ENCODE data around the gene NMD3. TPM values are rescaled to one million over a fixed set of nuclear protein-coding genes. Genes with fewer than 3 reads are reported as not detected.

NMD3 gene
- 88.2 and 89.9 TPM in 2 replicates for total RNA-seq

DNA sequence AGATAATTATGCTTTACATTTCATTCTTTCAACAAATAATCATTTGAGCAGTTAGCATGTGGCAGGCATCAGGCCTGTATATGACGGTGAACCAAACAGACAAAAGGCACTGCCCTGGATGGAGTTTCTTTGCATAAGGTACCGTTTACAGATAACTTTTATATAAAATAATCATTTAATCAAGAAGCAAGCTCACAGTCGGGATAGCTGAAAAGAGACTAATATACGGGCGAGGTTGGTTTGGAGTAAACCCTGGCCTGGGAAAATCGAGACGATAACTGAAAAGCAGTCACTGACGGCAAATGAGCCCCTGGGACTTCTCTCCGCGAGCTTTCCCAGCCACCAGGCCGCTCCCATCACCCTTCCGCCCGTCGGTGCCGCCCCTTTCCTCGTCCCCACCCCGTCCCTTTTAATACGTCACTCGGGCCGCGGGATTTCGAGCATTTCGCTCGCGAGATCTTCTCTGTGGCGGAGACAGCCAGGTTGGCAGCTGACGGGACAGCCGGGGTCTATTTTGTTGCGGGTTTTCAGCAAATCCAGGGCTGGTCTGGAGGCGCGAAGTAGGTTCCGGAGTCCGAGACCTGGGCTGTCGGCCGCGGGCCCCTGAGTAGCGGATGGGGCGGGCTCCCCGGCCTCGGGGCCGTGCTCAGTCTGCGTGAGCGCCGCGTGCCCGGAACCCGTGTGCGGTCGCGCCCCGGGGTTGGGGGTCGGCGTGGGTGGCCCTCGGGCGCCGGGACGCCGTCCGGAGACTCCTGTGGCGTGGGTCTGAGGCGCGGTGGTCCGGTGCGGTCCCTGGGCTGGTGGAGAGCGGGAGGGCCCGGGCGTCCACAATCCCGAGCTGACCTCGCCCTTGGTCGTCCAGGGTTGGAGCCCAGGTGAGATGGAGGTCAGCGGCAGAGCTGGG lies at the start of gene NMD3:
TSS of gene NMD3 (plus strand) at position 462 of the 904 bp plus-strand sequence. CDS start 703 bp downstream, outside the sequence.
- peak; percentile 89 to 94 for DNase-seq (ENCODE audit: low read depth in 2 of 2)

DNA sequence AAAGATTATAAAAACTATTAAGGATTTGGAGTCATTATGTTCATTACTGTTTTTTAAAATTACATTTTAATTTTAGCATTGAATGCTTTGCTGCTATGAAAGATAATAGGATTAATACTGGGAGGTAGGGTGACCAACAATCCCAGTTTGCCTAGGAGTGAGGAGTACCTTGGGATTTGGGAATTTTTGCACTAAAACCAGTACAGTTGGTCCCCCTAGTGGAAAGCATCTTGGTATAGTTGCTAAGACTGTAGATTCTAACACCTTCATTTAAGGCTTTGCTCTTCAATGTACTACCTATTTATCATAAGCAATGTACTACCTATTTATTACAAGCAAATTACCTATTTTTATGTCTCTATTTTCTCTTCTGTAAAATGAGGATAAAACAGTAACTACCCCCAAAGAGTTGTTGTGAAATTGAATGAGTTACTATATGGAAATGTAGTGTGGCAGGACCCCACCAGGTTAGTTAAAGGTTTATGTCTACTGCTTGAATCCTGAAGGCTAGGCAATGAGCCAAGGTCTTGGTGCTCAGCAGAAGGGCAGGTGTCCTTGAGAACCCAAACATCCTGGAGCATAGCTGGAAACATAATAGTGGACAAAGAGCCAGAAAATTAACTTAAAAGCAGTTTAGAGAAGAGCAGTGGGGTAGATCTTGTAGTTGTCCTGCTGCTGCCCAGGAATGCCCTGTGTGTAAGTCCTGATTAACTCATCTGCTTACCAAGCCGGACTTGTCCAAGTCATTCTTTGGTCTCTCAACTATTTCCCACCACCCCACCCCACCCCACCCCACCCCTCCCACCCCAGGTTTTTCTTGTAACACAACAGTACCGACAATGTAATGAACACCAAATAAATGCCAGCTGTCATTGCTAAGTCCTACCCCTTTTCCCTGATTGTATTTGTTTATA lies 49.2 kb upstream of the NMD3 start:
- peak in 1 of 2 donors; percentile 51 for DNase-seq (ENCODE audit: low read depth in 2 of 2)

DNA sequence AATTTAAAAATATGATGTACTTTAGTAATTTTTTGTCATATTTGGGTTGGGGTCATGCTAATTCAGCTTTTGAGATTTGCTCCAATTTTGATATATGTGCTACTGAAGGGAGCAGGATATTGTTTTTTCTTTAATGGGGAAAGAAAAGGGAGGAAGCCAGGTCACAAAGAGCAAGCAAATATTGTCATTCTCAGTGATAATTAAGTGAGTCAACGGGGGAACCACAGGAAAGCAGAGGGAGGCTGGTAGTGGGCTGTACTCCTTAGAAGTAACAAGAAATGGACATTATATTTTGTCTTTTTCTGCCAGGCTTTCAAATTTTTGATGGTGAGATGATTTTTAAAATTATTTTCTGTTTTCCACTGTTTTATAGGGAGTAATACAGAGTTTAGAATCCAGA lies 45.6 kb upstream of the NMD3 start:
- DNase-seq (ENCODE audit: low read depth in 2 of 2): peak in 1 of 2 donors; percentile 58

DNA sequence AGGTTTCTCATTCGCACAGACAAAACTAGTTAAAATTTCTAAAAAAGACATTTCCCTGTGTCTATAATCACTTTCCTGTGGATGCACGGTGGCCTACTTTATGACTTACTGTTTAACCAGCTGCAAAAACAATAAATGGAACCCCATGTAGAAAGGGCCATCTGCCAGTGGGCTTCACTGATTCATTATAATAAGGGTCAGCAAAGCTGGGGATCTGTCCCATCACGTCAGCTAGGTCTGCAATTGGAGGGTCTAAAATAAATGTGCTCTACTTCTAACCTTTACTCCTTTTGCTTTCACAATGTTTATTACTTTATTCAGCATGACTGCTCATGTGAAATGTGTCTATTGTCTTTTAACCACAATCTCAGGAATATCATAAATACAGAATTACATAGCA lies 43.1 kb upstream of the NMD3 start:
- DNase-seq (ENCODE audit: low read depth in 2 of 2): peak; percentile 39 to 59

DNA sequence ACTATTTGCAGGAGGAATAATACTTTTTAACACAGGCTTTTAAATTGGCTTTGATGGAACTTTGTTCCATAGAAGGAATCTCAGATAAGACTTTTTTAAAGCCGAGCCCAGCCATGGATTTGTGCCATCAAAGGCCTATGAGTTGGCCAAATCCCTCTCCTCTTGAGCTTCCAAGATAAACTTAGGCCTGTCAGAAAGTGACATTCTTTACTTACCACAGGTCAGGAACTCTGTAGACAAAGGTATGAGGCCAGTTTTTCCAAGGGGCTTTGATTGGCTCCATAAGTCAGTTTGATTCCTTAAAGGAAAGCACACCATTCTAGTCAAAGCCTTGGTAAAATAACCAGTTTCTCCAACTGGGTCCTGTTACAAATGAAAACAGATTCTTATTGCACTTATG lies 39.7 kb upstream of the NMD3 start:
- DNase-seq (ENCODE audit: low read depth in 2 of 2): peak in 1 of 2 donors; percentile 51

DNA sequence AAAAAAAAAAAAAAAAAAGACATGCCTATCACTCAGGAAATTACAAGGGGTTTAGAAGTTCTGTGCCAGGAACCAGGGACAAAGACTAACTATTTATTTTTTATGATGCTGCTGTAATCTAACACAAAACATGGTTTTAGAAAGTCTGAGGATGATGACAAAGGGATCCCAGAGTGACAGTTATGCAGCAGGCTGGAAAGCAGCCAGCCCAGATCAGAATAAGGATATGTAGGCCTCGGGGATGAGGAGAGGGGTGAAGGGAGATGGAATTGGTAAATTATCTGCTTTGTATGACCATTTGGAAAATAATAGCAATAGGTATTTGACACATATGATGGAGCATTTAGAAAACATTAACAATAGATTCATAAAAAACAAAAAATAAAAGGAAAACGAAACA lies 34.1 kb upstream of the NMD3 start:
- no peak for DNase-seq (ENCODE audit: low read depth in 2 of 2)

DNA sequence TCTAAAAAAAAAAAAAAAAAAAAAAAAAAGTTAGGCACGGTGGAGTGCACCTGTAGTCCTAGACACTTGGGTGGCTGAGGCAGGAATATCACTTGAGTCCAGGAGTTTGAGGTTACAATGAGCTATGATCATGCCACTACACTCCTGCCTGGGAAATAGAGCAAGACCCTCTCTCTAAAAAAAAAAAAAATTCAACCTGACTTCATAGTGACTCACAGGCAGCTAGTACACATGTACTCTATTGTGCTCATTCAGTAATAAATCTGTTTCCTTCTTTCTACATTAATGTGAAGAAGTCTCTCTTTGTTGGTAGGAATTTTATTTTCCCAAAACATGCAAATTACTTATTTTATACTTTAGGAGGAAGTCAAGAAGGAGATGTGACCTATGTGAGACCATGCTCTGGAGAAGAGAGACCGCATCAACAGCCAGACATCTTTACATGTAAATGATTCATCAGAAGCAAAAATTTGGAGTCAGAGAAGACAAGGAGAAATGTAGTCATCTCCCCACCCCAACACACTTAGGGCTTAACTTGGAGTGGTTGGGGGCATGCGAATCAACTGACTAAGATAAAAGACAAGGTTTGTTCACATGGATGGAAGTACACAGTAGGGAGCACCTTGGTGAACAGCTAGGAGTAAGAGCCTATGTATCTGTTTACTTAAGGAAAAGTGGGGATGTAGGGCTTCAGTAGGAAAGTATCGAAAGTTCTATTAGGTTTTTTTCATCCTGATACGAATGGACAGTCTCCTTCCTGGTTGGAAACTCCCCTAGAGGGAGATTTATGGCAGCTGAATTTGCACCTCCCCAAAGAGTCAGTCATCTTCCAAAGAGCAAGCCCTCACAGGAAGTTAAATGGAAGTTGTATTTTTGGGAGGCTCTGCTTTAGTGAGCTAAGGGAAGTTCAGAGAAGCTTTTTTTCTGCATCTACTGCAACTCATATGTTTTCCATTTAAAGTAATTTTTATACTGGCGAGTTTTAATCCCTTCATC lies 23.0 kb upstream of the NMD3 start:
- no peak for DNase-seq (ENCODE audit: low read depth in 2 of 2)

DNA sequence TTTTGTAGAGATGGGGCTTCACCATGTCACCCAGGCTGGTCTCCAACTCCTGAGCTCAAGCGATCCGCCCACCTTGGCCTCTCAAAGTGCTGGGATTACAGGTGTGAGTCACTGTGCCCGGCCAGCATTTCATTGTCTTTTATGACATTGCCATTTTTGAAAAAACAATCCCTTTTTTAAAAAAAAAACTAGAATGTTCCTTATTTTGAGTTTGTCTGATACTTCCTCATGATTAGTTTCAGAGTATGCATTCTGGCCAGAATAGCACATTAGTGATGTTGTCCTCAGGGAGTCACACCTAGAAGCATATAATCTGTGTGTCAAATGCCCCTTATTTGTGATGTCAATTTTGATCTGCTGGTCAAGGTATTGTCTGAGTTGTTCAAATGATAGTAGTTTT lies 21.2 kb upstream of the NMD3 start:
- peak in 1 of 2 donors; percentile 14 for DNase-seq (ENCODE audit: low read depth in 2 of 2)

DNA sequence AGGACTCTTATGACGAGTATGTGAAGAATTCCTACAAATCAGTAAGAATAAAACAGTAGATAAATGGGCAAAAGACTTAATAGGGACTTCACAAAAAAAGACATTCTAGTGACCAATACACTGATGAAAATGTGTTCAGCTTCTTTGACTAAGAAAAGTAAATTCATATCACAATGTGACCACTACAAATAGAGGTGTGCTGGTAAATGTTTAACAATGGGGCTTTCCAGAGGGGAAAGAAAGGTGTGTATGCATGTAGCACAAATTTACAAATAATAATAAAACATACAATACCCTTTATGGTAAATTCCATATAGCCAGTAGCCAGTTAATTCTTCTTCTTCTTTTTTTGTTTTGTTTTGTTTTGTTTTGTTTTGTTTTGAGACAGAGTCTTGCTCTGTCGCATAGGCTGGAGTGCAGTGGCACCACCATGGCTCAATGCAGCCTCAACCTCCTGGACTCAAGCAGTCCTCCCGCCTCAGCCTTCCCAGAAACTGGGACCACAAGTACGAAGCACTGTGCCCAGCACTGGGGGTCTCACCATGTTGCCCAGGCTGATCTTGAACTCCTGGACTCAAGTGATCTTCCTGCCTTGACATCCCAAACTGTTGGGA lies 17.5 kb upstream of the NMD3 start:
- DNase-seq (ENCODE audit: low read depth in 2 of 2): no peak

DNA sequence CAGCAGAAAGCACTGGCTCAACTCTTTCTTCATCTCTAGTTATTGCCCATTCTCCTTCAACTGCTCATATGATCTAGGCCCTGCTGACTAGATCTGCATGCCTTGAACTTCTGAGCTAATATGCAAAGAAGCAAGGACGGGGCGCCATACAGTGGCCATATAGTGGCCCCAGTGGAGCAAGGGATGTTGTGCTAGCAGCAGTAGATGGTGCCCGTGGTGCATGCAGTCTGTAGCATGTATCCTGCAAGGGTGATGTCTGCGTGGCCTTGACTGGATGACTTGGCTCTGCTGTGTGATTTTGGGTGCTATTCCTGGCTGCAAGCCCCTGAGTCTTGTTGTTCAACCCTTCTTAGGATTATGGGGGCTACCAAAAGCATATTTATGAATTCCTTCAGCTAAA lies 12.2 kb upstream of the NMD3 start:
- DNase-seq (ENCODE audit: low read depth in 2 of 2): no peak

DNA sequence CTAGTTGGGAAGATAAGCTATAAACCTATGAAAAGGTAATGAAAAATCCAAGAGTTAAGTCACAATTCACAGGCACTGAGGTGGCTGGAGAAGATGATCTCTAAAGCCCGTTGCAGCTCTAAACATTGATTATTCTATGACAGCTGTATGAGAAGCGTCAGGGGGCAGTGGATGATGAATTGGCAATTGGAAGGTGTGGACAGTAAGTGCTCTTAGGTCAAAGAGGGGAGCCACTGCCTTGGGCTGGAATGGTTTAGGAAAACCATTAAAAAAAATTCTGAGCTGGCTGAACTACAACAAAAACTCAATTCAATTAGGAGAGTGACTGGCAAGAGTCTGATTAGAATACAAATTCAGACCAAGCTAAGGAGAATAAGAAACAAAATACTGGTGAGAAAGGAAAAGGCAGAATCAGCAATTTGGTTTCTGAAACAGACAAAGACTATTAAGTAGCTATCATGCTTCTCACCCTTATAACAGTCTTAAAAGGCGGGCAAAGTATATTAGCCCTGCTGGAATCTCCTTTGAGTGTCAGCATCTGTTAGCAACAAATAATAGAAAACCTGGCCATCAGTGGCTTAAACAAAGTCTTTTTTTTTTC lies 8.8 kb upstream of the NMD3 start:
- DNase-seq (ENCODE audit: low read depth in 2 of 2): no peak

DNA sequence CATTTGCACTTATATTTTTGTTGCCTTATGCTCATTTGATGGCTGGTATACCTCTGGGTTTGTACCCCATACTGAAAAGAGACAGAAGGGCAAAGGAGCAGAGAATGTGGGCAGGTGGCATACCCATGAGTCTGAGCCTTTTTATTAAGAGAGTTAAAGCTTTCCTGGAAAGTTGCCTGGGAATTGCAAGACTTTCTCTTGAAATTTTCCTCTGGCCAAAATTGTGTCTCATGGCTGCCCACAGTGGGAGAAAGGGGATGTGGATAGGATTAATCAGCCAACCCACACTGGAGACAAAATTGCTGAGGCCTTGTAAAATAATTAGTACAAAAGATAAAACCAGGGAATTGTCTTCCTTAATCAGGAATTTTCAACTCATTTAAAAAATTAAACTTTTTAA lies 8.2 kb upstream of the NMD3 start:
- DNase-seq (ENCODE audit: low read depth in 2 of 2): no peak

DNA sequence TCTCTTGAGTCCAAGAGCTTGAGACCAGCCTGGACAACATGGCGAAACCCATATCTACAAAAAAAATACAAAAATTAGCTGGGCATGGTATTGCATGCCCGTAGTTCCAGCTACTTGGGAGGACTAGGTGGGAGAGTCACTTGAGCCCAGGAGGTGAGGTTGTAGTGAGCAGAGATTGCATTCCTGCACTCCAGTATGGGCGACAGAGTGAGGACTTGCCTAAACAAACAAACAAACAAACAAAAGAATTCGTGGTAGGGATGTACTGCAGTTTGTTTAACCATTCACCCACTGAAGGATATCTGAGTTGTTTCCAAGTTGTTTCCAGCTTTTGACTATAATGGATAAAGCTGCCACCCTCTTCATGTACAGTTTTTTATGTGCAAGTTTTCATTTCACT lies 7.5 kb upstream of the NMD3 start:
- no peak for DNase-seq (ENCODE audit: low read depth in 2 of 2)

DNA sequence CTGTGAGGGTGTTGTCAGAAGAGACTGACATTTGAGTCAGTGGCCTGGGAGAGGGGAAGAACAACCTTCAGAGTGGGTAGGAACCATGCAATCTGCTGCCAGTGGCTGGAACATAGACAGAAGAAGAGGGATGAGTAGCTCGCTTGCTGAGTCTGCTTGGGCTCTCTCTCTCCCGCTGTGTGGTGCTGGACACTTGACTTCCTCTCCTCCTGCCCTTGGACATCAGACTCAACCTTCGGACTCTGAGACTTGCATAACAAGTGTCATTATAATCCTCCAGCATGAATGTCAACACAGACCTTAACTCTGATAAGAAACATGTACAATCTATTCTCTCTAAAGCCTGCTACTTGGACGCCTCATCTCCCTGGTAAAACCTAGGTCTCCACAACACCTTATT lies 5.9 kb upstream of the NMD3 start:
- no peak for DNase-seq (ENCODE audit: low read depth in 2 of 2)

DNA sequence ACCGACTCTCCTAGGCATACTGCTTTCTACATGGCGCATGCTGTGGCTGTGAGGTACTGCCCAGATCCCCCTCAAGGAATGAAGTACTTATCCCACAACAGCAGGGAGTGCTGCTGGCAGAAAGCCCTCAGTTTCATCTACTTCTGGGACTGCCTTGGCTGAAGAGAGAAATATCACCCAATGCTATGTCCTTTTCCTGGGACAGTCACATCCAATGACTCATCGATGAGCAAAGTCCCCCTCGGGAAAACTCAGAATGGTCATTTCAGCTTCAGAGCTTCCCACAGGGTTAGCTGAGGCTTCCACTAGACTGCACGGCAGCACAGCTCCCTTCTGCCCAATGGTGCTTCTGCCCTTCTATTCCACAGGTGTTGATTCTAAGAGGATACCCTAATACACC lies 3.6 kb upstream of the NMD3 start:
- no peak for DNase-seq (ENCODE audit: low read depth in 2 of 2)

DNA sequence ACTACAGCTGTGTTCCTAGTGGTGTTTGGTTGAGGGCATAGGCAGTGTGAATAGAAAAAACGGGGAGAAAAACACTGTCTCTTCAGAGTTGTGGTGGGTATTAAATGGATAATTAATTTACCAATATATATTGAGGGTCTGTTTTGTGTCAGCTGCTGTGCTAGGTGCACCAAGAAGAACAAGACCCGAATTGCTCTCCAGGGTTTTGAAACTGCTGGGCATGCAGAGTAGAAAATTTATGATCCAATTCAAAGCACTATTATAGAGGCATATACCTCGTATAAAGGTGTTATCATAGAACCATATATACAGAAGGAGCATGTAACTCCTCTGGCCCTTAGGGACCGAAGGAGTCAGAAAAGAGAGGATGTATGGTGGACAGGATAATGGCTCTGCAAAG lies 1.6 kb upstream of the NMD3 start:
- DNase-seq (ENCODE audit: low read depth in 2 of 2): no peak

DNA sequence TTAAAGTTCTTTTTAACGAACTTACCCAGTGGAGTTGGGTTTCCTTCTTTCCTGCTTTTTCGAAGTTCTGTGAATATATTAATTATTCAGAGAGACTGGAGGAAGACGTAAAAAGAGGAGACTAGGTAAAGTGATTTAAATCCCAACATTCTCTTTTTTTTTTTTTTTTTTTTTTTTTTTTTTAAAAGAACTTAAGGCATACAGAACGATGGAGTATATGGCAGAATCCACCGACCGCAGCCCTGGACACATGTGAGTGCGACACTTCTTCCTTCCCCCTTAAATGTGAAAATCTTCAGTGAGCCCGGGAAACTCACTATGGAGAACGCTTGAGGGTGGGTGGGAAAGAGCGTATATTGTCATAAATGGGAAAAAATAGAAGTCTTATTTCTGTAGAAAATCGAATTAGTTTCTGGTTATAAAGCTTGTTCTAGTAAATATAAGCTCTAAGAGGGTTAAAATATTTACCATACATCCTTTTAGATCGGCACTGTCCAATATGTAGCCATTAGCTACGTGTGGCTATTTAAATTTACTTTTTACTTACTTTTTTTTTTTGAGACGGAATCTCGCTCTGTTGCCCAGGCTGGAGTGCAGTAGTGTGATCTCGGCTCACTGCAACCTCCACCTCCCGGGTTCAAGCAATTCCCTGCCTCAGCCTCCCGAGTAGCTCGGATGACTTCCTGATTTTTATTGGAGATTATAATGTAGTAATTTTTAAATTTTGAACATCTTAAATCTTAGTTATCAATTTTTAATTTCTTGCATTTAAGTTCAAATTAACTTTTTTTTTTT lies 892 bp downstream of the NMD3 start:
- DNase-seq (ENCODE audit: low read depth in 2 of 2): peak in 1 of 2 donors; percentile 53

DNA sequence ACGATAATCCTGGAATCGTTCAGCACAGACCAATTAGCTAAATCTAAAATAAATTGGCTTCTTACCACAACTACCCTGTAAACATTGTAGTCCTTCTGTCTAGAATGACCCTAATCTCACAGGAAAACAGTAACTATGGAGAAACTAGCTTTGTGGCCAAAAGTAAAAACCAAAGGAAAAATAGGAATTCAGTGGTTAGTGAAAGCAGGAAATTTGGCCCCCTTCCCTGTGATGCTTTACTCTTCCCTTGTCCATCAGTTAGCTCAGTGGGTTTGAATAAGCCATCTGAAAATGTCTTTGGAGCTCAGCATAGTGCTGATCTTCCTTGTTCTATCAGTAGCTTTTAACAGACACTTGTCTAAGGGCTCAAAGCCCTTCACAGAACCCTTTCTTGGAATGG lies 1.6 kb downstream of the NMD3 start:
- peak in 1 of 2 donors; percentile 11 for DNase-seq (ENCODE audit: low read depth in 2 of 2)

DNA sequence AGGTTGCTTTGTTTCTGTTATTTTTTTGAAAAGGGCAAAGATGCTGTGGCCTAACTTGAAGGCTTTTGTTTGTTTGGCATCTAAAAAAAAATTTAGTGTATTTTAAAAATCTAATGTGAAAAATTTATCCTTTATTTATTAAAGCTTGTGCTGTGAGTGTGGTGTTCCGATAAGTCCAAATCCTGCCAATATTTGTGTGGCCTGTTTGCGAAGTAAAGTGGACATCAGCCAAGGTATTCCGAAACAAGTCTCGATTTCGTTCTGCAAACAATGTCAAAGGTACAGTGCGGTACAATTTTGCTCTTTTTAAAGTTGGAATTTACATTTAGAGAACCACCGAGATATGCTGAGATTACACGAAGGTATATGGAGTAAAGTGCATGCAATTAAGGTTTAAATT lies 3.7 kb downstream of the NMD3 start:
- no peak for DNase-seq (ENCODE audit: low read depth in 2 of 2)
